HG02938 (cell line): Measurements from ENCODE around the gene B4GALT1.
"Not testable (repeated sequence)": the region's sequence is repeated elsewhere in the genome, so short reads cannot be mapped to it uniquely, and the experiment has no call there.

Experiments
- ATAC-seq: cut with Tn5 transposase; IDR thresholded peaks from one replicate; pipeline ENCODE4 v1.9.1; 2021; ENCODE audit warnings: mild to moderate bottlenecking, moderate library complexity; ENCODE audit not compliant: unreplicated experiment

Gene B4GALT1

DNA sequence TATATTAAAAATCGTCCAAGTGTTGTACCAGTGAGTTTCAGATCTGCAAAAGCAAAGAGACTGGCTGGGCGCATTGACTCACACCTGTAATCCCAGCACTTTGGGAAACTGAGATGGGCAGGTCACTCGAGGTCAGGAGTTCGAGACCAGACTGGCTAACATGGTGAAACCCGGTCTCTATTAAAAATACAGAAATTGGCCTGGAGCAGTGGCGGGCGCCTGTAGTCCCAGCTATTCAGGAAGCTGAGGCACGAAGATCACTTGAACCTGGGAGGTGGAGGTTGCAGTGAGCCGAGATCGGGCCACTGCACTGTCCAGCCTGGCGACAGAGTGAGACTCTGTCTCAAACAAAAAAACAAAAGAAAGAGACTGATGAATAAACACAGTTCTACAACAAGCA is 18.3 kb upstream of the B4GALT1 start:
- ATAC-seq = no peak

DNA sequence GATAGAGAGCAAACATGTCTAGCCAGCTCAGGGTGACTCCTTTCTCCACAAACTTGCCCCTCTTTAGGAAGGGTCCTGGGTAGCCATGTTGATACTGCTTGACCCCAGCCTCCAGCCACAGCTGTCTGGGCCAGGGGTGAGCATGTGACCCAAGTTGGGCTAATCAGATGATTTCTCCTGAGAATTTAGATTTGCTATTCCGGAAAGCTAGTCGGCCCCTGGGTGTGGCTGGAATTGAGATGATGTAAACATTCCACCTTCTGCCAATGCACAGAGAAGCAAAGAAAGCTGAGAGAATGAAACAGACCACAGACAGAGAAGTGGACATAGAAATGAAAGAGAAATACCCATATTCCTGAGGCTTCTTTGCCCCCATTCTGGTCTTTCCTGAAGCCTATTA is 17.8 kb upstream of the B4GALT1 start:
- ATAC-seq = no peak

DNA sequence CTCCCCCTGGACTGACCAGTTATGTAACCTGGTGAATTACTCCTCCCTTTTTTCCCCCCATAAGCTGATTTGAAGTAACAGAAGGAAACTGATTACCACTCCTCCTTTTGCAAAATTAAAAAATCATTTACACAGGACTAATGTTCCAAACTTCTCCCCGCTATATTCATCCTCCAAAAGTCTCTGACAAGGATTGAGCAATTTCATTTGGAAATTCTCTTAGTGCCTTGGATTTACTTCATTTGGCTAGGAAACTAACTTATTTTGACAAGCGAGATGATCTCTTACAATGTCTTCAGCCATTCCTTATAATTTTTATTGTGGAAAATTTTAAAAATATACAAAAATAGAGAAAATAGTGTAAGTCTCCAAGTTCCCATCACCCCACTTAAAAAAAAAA is 15.4 kb upstream of the B4GALT1 start:
- ATAC-seq = no peak

DNA sequence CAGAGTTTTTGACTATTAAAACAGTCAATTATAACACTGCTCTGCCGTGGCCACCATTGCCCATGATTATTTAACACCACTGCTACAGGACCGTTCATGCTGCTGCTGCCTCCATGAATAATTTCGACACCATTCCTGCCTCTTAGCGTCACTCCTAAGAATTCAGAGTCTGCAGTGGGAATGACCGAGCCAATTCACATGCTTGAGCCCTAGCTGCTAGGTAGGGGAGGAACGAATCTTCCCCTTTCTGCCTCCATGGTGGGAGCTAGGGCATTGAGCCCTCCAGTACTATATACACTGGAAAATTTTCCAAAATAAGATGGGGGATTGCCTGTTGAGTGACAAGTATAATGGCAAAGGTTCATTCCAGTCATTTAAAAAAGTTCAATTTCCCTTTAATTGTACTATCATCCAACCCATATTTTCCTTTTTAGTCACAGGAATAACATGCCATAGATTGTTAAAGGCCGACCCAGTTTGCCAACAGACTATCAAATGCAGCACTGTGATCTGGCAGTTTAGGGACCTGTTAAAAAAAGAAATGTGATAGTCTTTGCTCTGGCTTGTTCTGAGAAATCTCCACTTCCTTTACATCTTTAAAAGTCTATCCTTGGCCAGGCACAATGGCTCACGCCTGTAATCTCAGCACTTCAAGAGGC is 13.5 kb upstream of the B4GALT1 start:
- ATAC-seq = no peak

DNA sequence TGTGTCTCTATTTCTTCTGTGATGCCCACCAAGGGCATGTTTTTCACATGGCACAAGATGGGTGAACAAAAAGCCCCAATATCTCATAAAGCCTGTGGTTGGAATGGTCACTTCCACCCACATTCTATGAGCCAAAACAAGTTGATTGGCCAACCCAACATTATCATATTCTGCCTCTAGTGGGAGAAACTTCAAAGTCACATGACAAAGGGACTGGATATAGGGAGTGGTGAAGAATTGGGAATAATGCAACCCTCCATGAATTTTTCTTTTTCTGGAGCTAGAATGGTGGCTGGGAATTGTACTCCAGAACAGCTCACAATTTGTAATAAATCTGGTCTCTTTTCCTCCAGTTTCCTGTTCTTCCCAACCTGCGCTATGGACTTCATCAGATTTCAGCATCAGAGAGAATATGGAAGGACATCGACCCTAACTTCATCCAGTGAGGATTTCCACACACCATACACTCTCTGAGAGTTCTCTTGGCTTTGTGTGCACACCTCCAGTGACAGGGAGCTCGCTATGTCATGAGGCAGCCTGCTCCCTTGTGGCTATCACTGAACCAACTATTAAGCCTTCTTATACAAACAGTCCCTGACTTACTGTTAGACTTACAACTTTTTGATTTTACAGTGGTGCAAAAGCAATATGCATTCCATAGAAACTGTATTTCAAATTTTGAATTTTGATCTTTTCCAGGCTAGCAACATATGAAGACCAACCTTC is 12.0 kb upstream of the B4GALT1 start:
- ATAC-seq = no peak

DNA sequence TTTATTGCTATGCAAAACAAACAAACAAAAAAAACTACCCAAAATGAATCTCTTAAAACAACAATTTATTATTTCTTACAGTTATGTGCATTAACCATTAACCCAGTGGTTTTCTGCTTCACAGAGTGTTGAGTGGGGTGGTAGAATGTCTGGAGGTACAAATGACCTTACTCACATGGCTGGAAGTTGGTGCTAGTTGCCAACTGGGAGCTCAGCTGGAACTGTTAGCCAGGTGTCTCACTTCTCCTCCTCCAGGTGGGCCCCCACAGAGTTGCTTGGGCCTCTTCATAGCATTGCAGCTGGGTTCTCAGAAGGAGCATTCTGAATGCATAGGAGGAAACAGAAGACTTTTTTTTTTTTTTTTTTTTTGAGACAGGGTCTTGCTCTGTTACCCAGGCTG is 10.5 kb upstream of the B4GALT1 start:
- peak; percentile 89 for ATAC-seq

DNA sequence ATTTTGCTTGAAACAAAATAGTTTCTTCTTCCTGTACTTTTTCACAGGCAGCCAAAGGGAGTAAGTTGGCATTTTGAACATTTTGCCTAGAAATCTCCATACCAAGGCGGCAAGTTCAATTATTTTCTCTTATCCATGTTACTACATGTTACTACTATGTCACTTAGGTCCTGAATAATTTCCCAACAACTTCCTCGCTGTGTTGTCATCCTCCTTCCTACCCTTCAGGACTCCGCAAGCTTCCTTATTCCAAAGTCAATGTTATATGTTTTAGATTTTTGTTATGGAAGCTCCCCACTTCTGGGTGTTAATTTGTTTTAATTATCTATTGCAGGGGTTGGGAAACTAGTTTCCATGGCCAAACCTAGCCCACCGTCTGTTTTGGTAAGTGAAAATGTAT is 9.9 kb upstream of the B4GALT1 start:
- ATAC-seq = no peak

DNA sequence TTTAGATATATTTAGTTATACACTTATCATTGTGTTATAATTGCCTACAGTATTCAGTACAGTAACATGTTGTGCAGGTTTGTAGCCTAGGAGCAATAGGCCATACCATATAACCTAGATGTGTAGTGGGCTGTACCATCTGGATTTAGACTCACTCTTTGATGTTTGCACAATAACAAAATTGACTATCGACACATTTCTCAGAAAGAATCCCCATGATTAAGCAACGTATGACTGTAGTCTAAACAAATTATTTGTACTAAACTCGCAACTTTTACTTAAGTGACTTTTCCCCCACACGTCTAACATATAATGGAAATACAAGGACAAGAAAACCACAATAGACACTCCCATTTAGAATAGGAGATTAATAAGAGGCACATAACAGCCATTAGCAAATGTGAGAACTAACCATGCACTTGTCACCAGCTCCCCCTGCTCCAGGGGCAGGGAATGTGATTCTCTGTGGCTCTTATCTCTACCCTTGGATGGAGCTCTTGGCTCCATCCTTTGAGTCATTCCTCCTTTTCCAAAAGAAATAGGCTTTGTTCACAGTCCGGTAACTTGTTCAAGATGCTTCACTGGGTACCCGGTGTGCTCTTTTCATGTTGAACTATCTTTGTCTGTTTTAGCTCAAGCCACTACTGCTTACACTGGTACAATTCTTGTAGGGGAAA is 8.7 kb upstream of the B4GALT1 start:
- no peak for ATAC-seq

DNA sequence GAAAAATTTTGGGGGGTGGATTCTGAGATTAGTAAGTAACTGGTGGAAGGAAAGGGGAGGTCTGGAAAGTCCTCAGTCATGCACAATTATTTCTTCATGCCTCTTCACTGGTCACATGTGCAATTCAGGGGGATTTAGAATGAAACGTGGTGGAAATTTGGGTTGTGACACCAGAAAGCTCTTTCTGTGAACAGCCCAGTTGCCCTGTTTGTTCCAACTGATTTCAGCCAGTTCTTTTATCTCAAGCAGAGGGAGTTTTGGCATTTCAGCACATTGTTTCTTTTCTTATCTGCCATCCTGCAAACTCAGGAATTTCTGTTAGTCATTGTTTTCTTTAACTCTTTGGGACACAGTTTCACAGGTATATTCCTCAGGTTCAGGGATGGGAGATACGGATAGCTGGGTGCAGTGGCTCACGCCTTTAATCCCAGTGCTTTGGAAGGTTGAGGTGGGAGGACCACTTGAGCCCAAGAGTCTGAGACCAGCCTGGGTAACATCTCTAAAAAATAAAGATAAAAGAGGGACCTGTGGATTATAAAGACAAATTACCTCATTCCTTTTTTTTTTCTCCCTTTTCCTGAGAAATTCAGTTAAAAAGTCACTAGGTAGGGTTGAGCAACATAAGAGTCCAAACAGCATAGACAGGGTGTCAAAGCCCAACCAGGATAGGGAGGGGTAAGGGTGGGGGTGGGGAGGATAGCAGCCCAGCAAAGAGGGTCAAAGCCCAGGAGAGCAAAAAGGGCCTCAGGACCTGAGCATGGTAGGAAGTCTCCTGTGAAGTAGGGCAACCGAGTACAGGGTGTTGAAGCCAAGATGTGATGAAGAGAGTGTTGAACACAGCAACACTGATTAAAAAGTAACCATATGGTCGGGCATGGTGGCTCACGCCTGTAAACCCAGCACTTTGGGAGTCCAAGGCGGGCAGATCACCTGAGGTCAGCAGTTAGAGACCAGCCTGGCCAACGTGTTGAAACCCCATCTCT is 5.4 kb upstream of the B4GALT1 start:
- no peak for ATAC-seq

DNA sequence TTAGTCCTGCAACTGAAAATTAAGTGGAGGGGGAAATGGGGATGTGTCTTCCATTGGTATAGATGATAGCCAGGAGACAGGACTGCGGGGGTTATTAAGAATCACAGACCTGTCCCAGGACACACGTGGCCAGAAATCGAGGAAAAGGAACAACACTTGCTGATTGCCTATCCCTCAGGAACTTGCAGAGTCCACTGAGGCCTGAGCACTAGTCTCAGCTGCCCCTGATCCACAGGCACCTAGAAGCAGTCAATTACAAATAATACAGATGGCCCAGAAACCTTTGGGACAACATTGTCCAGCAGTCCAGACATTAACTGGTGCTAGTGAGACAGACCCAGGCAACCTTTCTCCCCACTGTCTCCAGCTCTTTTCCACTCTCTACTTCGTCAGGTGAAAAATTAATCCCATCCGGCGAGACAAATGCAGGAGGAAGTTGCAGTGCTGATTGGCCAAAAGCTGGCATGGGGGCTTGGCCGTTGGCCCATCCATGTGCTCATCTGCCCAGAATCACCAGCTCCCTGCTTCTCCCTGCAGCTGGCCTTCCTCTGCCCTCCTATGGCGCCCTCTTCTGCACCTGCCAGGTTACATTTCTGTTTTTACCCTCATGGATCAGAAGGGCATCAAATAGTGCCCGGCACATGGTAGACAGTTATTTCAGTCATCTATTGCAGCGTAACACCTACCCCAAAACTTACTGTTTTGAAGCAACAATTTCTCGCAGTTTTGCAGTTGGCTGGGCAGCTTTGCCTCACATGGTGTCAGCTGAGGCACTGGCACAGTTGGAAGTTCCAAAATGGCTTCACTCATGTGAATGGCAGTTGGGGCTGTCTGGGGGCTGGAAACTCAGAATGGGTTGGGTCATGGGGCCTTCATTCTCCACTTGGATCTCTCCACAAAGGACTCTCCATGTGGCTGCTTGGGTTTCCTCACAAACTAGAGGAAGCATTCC is 3.6 kb upstream of the B4GALT1 start:
- ATAC-seq = no peak

DNA sequence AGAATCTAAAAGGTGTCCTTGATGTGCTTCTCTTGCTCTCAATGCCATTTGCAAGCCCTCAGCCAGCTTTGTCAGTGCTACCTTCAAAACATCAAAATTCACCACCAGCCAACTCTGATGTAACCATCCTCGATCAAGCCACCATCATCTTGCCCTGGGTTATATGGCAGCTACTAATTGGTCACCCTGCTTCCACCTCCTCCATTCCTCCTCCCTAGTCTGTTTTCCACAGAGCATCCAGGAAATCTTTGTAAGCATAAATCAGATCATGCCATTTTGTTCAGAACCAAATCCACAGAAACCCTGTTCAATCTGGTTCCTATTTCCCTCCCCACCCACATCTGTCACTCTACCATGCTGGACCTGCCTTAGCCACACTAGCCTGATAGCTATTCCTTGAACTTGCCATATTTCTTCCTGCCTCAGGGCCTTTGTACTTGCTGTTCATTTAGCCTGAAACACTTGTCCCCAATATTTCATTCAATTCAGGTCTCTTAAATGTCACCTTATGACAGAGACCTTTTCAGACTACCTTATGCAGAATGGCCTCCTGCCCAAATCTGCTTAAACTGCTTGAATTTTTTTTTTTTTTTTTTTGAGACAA is 1.9 kb upstream of the B4GALT1 start:
- ATAC-seq = no peak

DNA sequence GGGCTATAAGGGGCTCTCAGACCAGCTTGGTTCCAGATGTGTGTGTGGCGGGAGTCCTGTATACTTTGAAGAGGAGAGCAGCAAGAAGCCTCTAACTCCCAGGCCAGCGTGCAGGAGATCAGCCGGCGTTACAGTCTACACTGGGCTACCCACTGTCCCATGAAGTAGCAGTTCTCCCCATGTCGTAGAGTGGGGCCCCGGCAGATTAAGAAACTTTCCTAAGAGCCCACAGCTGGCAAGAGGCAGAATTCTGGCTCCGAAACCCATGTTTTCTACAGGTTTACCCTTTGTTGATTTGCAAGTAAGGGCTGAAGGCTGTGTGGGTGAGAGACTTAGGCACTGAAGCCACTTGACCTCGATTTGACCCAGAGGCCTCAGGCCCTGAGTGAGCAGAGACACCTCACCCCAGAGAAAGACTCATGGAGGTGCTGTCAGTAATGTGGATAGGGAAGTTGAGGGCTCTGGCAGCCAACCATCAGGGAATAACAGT is 881 bp upstream of the B4GALT1 start:
- ATAC-seq = no peak

DNA sequence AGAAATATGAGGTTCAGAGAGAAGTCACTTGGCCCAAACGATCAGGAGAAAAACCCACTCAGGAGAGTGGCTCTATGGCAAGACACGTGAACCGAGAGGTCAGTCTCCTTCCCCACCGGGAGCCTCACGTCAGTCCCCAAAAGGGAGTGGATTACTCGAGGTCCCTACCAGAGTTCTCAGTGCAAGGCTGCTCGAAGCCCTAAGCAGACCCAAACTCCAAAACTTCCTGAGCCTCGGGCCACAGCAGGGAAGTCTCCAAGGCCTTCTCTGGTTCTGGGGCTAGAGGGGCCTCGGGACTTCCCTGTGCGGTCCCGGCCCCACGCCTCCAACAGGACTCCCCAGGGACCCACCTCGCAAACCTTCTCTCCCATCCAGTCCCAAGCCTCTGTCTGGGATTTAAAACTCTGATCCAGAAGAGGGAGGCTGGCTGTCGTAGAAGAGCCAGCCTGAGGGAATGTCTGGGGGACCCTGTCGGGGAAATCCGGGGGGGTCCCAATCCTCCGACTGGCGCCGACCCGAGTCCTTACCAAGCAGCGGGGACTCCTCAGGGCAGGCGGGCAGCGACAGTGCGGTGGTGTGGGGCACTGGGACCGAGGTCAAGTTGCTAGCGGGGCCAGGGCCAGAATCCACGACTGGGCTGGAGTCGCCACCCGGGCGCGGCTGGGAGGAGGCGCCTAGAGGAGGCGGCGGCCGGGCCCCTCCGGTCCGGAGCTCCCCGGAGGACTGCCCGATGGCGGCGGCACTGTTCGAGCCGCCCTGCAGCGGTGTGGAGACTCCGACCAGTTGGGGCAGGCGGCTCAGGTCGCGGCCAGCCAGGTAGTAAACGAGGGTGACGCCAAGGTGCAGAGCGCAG is 679 bp downstream of the B4GALT1 start:
- ATAC-seq = peak; percentile 3

DNA sequence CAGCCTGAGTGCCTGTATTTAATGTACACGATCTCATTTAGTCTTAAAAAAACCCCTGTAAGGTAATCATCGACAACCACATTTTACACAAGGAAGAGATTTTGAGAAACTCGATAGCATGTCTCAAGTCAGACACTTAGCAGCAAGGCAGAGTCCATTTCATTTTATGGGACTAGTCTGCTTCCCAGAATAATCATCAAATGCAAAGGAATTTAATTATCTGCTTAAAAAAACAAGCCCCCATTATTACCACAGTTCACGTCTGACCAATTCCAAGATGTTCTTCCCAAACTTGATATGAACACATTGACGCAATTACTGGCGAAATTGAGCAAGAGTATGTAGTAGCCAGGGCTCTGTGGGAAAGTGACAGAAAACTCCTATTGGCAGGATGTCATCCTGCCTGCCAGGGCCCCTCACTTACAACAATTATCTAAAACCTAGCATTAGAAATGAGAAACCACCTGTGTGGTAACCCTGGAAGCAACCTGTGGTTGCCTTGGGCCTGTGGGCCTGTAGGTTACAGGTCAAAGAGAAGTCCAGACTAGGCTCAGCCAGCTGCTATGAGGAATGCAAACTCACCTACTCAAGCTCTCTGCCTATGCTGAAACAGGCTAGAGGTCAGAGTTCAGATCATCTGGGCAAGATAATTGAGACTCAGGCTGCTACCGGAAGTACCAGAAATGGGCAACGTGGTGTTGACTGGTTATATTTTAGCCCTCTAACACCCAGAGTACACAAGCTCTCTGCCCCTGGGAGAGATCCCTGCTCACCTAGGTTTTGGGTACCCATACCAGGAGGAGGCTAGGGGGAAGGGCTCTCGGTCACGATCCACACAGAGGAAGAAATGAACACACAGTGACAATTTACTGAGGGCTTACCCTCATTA is 1.6 kb downstream of the B4GALT1 start:
- ATAC-seq = no peak

DNA sequence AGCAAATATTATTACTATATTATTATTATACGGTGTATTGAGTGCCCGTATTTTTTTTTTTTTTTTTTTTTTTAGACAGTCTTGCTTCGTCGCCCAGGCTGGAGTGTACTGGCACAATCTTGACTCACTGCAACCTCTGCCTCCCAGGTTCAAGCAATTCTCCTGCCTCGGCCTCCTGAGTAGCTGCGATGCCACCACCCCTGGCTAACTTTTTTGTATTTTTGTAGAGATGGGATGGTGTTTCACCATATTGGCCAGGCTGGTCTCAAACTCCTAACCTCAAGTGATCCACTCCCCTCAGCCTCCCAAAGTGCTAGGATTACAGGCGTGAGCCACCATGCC is 2.2 kb downstream of the B4GALT1 start:
- not testable (repeated sequence) for ATAC-seq

DNA sequence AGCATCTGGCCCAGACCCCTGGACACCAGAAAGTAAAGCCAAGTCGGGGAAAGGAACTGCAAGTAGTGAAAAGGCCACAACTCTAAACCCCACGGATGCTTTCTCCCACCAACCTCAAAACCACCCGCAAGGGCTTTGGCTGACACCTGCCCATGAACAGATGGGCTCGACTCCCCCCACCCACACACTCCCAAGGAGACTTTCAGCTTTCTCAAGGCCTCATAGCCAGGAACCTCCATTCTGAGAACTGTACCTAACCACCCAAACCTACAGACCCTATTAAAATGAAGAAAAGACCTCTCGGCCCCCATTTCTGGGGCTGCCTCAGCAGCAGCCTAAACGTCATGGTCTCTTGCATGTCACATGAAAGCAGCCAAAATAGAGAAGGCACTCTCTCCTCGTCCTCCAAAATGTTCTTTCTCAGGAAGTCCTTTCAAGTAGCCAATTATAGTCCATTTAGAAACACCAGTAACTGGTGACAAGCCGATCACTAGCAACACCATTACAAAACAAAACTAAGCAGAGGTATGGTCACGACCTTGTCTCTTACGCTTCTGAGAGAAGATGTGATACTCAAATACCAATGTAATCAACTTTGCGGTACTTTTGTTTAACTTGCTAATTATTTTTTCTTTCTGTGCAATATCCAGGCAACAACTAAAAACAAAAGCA is 2.9 kb downstream of the B4GALT1 start:
- peak; percentile 31 for ATAC-seq
